ENCODE results near the gene ADAMTS7. TPM values are rescaled to one million over a fixed set of nuclear protein-coding genes. Genes with fewer than 3 reads are reported as not detected.

ADAMTS7 gene
- total RNA-seq, 1 experiment from 2014 or later, result 4.2 TPM

Other genes starting within 250 kb of the ADAMTS7 start
- 8.4 and 11.0 TPM in 2 replicates for gene CHRNA5, start 245.9 kb downstream of the ADAMTS7 start, total RNA-seq (2014; rRNA removed)
- not detected in 2 replicates for gene CHRNA3, start 190.5 kb downstream of the ADAMTS7 start, total RNA-seq (2014; rRNA removed)
- not detected in 2 replicates for gene CHRNB4, start 170.3 kb downstream of the ADAMTS7 start, total RNA-seq (2014; rRNA removed)
- 210 and 216 TPM in 2 replicates for gene MORF4L1, start 61.4 kb upstream of the ADAMTS7 start, total RNA-seq (2014; rRNA removed)
- gene CTSH, start 133.6 kb upstream of the ADAMTS7 start, total RNA-seq (2014; rRNA removed), result 136 and 146 TPM in 2 replicates

Measured in PC-3 (cell line).